ENCODE results near the gene GRID2.

DNA sequence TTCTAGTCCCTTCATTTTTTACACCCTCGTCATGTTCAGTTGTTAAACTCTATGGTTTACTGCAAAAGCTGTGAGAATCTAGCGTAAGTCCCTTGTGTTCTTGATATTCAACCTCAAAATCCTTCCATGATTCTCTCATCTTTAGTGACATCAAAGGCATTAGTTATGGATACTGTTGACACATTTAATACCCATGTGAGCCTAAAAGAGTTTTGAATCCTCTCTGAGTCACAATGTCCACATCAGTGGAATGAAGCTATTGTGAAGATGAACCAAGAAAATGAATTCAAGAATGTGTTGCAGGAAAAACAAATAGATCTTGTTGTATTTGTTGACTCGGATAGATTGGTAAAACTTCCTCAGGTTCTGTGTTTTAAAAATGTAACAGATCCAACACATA lies 1130.1 kb downstream of the GRID2 start:
- TF ChIP-seq POLR2A (IDR thresholded peaks at IDR 0.05; ENCODE audit: low read depth, low read length) (no peak), RAD21 (IDR thresholded peaks at IDR 0.05; ENCODE audit: low read length) (no peak), CHD1 (IDR thresholded peaks at IDR 0.05; ENCODE audit: low read depth, low read length) (no peak), MXI1 (IDR thresholded peaks at IDR 0.05; ENCODE audit: borderline replicate concordance, low read depth, low read length) (no peak), CEBPB (IDR thresholded peaks at IDR 0.05; ENCODE audit: low read depth, low read length) (no peak), RFX5 (IDR thresholded peaks at IDR 0.05; ENCODE audit: low read depth, low read length) (no peak), RCOR1 (IDR thresholded peaks at IDR 0.05; ENCODE audit: insufficient replicate concordance, low read length) (no peak), SMC3 (IDR thresholded peaks at IDR 0.05; ENCODE audit: low read depth, low read length) (no peak), FOS (IDR thresholded peaks at IDR 0.05; ENCODE audit: low read depth, low read length) (no peak), NFE2L2 (IDR thresholded peaks at IDR 0.05; ENCODE audit: low read depth, low read length) (no peak), BHLHE40 (IDR thresholded peaks at IDR 0.05; ENCODE audit: low read depth, low read length) (no peak)
- TF ChIP-seq, protein P1, sequence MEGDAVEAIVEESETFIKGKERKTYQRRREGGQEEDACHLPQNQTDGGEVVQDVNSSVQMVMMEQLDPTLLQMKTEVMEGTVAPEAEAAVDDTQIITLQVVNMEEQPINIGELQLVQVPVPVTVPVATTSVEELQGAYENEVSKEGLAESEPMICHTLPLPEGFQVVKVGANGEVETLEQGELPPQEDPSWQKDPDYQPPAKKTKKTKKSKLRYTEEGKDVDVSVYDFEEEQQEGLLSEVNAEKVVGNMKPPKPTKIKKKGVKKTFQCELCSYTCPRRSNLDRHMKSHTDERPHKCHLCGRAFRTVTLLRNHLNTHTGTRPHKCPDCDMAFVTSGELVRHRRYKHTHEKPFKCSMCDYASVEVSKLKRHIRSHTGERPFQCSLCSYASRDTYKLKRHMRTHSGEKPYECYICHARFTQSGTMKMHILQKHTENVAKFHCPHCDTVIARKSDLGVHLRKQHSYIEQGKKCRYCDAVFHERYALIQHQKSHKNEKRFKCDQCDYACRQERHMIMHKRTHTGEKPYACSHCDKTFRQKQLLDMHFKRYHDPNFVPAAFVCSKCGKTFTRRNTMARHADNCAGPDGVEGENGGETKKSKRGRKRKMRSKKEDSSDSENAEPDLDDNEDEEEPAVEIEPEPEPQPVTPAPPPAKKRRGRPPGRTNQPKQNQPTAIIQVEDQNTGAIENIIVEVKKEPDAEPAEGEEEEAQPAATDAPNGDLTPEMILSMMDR (conservative IDR thresholded peaks at IDR 0.05; ENCODE audit: low read depth, low read length), result no peak
- TF ChIP-seq, protein P2, sequence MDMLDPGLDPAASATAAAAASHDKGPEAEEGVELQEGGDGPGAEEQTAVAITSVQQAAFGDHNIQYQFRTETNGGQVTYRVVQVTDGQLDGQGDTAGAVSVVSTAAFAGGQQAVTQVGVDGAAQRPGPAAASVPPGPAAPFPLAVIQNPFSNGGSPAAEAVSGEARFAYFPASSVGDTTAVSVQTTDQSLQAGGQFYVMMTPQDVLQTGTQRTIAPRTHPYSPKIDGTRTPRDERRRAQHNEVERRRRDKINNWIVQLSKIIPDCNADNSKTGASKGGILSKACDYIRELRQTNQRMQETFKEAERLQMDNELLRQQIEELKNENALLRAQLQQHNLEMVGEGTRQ (IDR thresholded peaks at IDR 0.05; ENCODE audit: low read depth, low read length), result no peak
